ENCODE measurements around the gene HELT.

- TF ChIP-seq CTCF (IDR thresholded peaks at IDR 0.05) (no peak), POLR2A (IDR thresholded peaks at IDR 0.05) (no peak), POLR2AphosphoS5 (IDR thresholded peaks at IDR 0.05) (no peak)
Measured at GRCh38 chr4:185035284-185035683, 17.0 kb downstream of the HELT start.
